ENCODE results near the gene BRAF.
"Not testable (repeated sequence)": the region's sequence is repeated elsewhere in the genome, so short reads cannot be mapped to it uniquely, and the experiment has no call there.

DNA sequence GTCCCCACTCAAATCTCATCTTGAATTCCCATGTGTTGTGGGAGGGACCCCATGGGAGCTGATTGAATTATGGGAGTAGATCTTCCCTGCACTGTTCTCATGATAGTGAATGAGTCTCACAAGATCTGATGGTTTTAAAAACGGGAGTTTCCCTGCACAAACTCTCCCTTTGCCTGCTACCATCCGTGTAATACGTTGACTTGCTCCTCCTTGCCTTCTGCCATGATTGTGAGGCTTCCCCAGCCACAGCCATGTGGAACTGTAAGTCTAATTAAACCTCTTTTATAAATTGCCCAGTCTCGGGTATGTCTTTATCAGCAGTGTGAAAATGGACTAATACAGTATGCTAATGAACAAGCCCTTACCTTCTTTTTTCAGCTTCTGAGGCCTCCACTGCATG lies 3.2 kb upstream of the BRAF start:
- not testable (repeated sequence) for TF ChIP-seq POLR2A (IDR thresholded peaks at IDR 0.05; ENCODE audit: low read length); GATA1 (IDR thresholded peaks at IDR 0.05; ENCODE audit: low read depth, low read length)

Measured in erythroblast (primary cell).